Measurements from ENCODE around the gene HGFAC.

HGFAC gene

GRCh38 chr4:3475713-3476260, 34.0 kb downstream of the HGFAC start:
- Histone ChIP-seq H3K36me3 (no peaks in the 10 kb centered on the region), H3K27me3 (peaks cover 5% of the 10 kb centered on the region), H3K4me1 (ENCODE audit: control insufficient read depth in 1 of 2, insufficient read depth in 1 of 2, low read depth in 1 of 2, low read length in 1 of 2) (no peaks in the 10 kb centered on the region), H3K9me3 (no peaks in the 10 kb centered on the region), H3K27ac (no peak overlapping the region), H3K4me3 (ENCODE audit: low read depth in 1 of 2, low read length in 1 of 2) (no peak overlapping the region)
- TF ChIP-seq CTCF (IDR thresholded peaks at IDR 0.05), result no peak

GRCh38 chr4:3476341-3476747, 34.6 kb downstream of the HGFAC start:
- Histone ChIP-seq H3K9me3 (no peaks in the 10 kb centered on the region), H3K36me3 (no peaks in the 10 kb centered on the region), H3K4me3 (ENCODE audit: low read depth in 1 of 2, low read length in 1 of 2) (no peak overlapping the region), H3K27me3 (peaks cover 11% of the 10 kb centered on the region), H3K4me1 (ENCODE audit: control insufficient read depth in 1 of 2, insufficient read depth in 1 of 2, low read depth in 1 of 2, low read length in 1 of 2) (no peaks in the 10 kb centered on the region), H3K27ac (no peak overlapping the region)
- TF ChIP-seq CTCF (IDR thresholded peaks at IDR 0.05), result no peak

GRCh38 chr4:3476936-3477749, 35.4 kb downstream of the HGFAC start:
- Histone ChIP-seq H3K9me3 (no peaks in the 10 kb centered on the region), H3K4me3 (ENCODE audit: low read depth in 1 of 2, low read length in 1 of 2) (no peak overlapping the region), H3K4me1 (ENCODE audit: control insufficient read depth in 1 of 2, insufficient read depth in 1 of 2, low read depth in 1 of 2, low read length in 1 of 2) (no peaks in the 10 kb centered on the region), H3K27me3 (peaks cover 19% of the 10 kb centered on the region), H3K36me3 (no peaks in the 10 kb centered on the region), H3K27ac (no peak overlapping the region)
- TF ChIP-seq CTCF (IDR thresholded peaks at IDR 0.05), result no peak

GRCh38 chr4:3477750-3478430, 36.1 kb downstream of the HGFAC start:
- Histone ChIP-seq H3K36me3 (no peaks in the 10 kb centered on the region), H3K27ac (no peak overlapping the region), H3K27me3 (peaks cover 26% of the 10 kb centered on the region), H3K9me3 (no peaks in the 10 kb centered on the region), H3K4me1 (ENCODE audit: control insufficient read depth in 1 of 2, insufficient read depth in 1 of 2, low read depth in 1 of 2, low read length in 1 of 2) (no peaks in the 10 kb centered on the region), H3K4me3 (ENCODE audit: low read depth in 1 of 2, low read length in 1 of 2) (no peak overlapping the region)
- TF ChIP-seq CTCF (IDR thresholded peaks at IDR 0.05), result no peak

GRCh38 chr4:3478446-3479357, 36.9 kb downstream of the HGFAC start:
- TF ChIP-seq CTCF (IDR thresholded peaks at IDR 0.05), result no peak
- Histone ChIP-seq H3K4me3 (ENCODE audit: low read depth in 1 of 2, low read length in 1 of 2) (no peak overlapping the region), H3K36me3 (no peaks in the 10 kb centered on the region), H3K27me3 (peaks cover 34% of the 10 kb centered on the region), H3K4me1 (ENCODE audit: control insufficient read depth in 1 of 2, insufficient read depth in 1 of 2, low read depth in 1 of 2, low read length in 1 of 2) (no peaks in the 10 kb centered on the region), H3K9me3 (no peaks in the 10 kb centered on the region), H3K27ac (no peak overlapping the region)

Measured in neutrophil (primary cell).